WERI-Rb-1 (cell line): ENCODE results near the gene TMPO.
A peak's percentile ranks its signal among the peaks of the same experiment; 100 is the strongest.

Experiments used
- DNase-seq: peaks from one replicate; pipeline ENCODE4 v3.0.0-alpha.2; 2020
- H3K27ac ChIP-seq: fragments of 250-450 bp; sonication (Bioruptor Pico); 2 replicates; pipeline ENCODE4 v1.5.1; 2020; ENCODE audit warnings: mild to moderate bottlenecking, moderate library complexity
- H3K27me3 ChIP-seq: fragments of 250-450 bp; sonication (Bioruptor Pico); 2 replicates; pipeline ENCODE4 v1.5.1; 2021; ENCODE audit warnings: mild to moderate bottlenecking, low read depth, moderate library complexity; ENCODE audit not compliant: insufficient read depth, severe bottlenecking
- H3K36me3 ChIP-seq: fragments of 250-450 bp; sonication (Bioruptor Pico); 2 replicates; pipeline ENCODE4 v1.5.1; 2020; ENCODE audit warnings: mild to moderate bottlenecking, moderate library complexity
- H3K4me3 ChIP-seq: 2 replicates; pipeline ENCODE4 v1.5.1; 2011; ENCODE audit warnings: low read depth, mild to moderate bottlenecking, control low read depth, low read length
- H3K9me3 ChIP-seq: fragments of 250-450 bp; sonication (Bioruptor Pico); 2 replicates; pipeline ENCODE4 v1.5.1; 2021; ENCODE audit warnings: mild to moderate bottlenecking, moderate library complexity; ENCODE audit not compliant: severe bottlenecking
- TF ChIP-seq, protein P1 (sequence below): IDR thresholded peaks from 2 replicates; pipeline ENCODE4 v1.5.1; 2011; ENCODE audit warnings: low read depth, mild to moderate bottlenecking, control low read depth, inconsistent platforms, low read length

TMPO gene

DNA sequence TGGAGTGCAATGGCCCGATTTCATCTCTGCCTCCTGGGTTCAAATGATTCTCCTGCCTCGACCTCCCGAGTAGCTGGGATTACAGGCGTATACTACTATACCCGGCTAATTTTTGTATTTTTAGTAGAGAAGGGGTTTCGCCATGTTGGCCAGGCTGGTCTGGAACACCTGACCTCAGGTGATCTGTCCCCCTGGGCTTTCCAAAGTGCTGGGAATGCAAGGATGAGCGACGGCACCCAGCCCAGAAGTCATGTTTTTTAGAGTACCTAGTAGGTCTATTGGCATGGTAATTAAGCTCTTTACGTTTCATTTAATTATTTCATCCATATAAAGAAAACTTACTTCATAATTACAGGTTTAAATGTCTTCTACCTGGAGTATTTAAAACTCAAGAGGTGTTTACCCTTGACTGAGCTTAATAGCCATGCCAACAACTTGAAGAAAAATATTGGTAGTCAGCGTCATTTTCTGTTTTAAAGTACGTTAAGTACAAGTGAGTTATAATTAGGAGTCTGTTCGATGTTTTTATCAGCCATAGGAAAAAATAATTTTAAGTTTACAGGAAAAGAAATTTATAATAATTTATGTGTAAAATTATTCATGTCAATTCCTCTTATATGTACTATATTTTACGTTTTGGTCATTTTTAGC lies 4.0 kb downstream of the TMPO start:
- no peaks in the 10 kb centered on the region for H3K27me3 ChIP-seq
- peaks cover 65% of the 10 kb centered on the region for H3K36me3 ChIP-seq
- H3K27ac ChIP-seq, result no peak overlapping the region
- TF ChIP-seq, protein P1, sequence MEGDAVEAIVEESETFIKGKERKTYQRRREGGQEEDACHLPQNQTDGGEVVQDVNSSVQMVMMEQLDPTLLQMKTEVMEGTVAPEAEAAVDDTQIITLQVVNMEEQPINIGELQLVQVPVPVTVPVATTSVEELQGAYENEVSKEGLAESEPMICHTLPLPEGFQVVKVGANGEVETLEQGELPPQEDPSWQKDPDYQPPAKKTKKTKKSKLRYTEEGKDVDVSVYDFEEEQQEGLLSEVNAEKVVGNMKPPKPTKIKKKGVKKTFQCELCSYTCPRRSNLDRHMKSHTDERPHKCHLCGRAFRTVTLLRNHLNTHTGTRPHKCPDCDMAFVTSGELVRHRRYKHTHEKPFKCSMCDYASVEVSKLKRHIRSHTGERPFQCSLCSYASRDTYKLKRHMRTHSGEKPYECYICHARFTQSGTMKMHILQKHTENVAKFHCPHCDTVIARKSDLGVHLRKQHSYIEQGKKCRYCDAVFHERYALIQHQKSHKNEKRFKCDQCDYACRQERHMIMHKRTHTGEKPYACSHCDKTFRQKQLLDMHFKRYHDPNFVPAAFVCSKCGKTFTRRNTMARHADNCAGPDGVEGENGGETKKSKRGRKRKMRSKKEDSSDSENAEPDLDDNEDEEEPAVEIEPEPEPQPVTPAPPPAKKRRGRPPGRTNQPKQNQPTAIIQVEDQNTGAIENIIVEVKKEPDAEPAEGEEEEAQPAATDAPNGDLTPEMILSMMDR, result no peak
- H3K4me3 ChIP-seq, result no peak overlapping the region
- no peaks in the 10 kb centered on the region for H3K9me3 ChIP-seq
- DNase-seq, result no peak

DNA sequence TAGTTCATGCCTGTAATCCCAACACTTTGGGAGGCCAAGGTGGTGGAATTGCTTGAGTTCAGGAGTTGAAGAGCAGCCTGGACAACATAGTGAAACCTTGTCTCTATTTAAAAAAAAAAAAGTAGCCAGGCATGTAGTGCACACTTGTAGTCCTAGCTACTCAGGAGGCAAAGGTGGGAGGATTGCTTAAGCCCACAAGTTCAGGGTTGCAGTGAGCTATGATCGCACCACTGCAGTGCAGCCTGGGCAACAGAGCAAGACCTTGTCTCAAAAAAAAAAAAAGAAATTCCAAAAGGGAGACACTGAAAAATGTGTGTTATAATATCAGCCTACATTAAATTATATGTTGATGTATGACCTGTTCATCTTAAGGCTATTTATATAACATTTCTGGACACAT lies 14.7 kb downstream of the TMPO start:
- Histone ChIP-seq H3K9me3 (no peaks in the 10 kb centered on the region), H3K27ac (no peak overlapping the region), H3K27me3 (no peaks in the 10 kb centered on the region), H3K36me3 (peaks cover 90% of the 10 kb centered on the region), H3K4me3 (no peak overlapping the region)
- TF ChIP-seq, protein P1, result no peak
- no peak for DNase-seq

DNA sequence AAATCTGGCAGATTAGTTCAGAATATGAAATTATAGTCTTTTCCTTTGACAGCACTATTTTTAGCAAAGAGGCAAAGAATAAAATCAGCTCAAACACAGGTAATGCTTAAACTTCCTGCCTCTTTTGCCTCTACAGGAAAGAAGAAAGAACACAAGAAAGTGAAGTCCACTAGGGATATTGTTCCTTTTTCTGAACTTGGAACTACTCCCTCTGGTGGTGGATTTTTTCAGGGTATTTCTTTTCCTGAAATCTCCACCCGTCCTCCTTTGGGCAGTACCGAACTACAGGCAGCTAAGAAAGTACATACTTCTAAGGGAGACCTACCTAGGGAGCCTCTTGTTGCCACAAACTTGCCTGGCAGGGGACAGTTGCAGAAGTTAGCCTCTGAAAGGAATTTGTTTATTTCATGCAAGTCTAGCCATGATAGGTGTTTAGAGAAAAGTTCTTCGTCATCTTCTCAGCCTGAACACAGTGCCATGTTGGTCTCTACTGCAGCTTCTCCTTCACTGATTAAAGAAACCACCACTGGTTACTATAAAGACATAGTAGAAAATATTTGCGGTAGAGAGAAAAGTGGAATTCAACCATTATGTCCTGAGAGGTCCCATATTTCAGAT lies 17.4 kb downstream of the TMPO start:
- TF ChIP-seq, protein P1, result peak; percentile 31; the same call in 1 of the 2 replicates
- Histone ChIP-seq H3K4me3 (no peak overlapping the region), H3K27me3 (no peaks in the 10 kb centered on the region), H3K36me3 (peaks cover 95% of the 10 kb centered on the region), H3K9me3 (no peaks in the 10 kb centered on the region), H3K27ac (no peak overlapping the region)
- no peak for DNase-seq

DNA sequence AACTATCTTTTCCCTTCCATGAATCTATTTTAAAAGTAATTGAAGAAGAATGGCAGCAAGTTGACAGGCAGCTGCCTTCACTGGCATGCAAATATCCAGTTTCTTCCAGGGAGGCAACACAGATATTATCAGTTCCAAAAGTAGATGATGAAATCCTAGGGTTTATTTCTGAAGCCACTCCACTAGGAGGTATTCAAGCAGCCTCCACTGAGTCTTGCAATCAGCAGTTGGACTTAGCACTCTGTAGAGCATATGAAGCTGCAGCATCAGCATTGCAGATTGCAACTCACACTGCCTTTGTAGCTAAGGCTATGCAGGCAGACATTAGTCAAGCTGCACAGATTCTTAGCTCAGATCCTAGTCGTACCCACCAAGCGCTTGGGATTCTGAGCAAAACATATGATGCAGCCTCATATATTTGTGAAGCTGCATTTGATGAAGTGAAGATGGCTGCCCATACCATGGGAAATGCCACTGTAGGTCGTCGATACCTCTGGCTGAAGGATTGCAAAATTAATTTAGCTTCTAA lies 18.4 kb downstream of the TMPO start:
- Histone ChIP-seq H3K27ac (no peak overlapping the region), H3K9me3 (no peaks in the 10 kb centered on the region), H3K4me3 (no peak overlapping the region), H3K27me3 (no peaks in the 10 kb centered on the region), H3K36me3 (peaks cover 95% of the 10 kb centered on the region)
- TF ChIP-seq, protein P1, result no peak
- no peak for DNase-seq

DNA sequence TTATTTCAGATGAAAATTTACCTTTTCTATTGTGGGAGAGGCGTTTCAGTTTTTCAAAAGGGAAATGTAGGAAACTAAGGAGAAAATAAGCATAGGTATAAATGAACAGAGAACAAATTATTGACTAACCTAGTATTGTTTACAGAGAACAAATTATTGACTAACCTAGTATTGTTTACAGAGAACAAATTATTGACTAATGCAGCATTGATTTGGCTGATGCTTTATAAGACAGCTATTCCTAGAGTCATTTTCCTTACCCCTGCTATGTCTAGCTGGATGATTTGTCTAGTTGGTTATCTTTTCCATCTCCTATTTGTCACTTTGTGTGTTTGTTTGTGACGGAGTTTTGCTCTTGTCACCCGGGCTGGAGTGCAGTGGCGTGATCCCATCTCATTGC lies 22.6 kb downstream of the TMPO start:
- Histone ChIP-seq H3K9me3 (no peaks in the 10 kb centered on the region), H3K27ac (no peak overlapping the region), H3K4me3 (no peak overlapping the region), H3K36me3 (peaks cover 90% of the 10 kb centered on the region), H3K27me3 (no peaks in the 10 kb centered on the region)
- TF ChIP-seq, protein P1, result no peak
- DNase-seq, result no peak
